GM12891 (cell line): ENCODE data around the gene ORAI3.

Experiments used
- POLR2A ChIP-seq: IDR thresholded peaks from 2 replicates; pipeline ENCODE4 v1.6.1; 2011; ENCODE audit warnings: low read depth, low read length, control low read depth
- POLR2AphosphoS5 ChIP-seq: IDR thresholded peaks from 2 replicates; pipeline ENCODE4 v1.6.1; 2011; ENCODE audit warnings: low read depth, low read length, control low read depth

- no peak for TF ChIP-seq POLR2A
- no peak for TF ChIP-seq POLR2AphosphoS5
These were observed 23.3 kb upstream of the ORAI3 start for GRCh38 chr16:30925632-30925987.
